Endothelial cell of umbilical vein (primary cell): ENCODE data around the gene PRMT1.

ENCODE experiments used
- CTCF ChIP-seq, 2 donors: IDR thresholded peaks; 1 replicate in 1 of 2; 2 replicates in 1 of 2; pipeline ENCODE4 v1.5.1; 2011; ENCODE audit warnings: low read length in 2 of 2, mild to moderate bottlenecking in 2 of 2, moderate library complexity in 2 of 2, control low read depth in 1 of 2, inconsistent platforms in 1 of 2, low read depth in 1 of 2; ENCODE audit not compliant: insufficient read depth in 1 of 2; ENCODE audit errors: extremely low read depth in 1 of 2
- EZH2 ChIP-seq: IDR thresholded peaks from 2 replicates; pipeline ENCODE4 v1.6.1; 2012; ENCODE audit warnings: borderline replicate concordance, low read depth, mild to moderate bottlenecking, moderate library complexity, low read length, inconsistent platforms; ENCODE audit not compliant: severe bottlenecking
- JUN ChIP-seq: IDR thresholded peaks from 2 replicates; pipeline ENCODE4 v1.6.1; 2011; ENCODE audit warnings: borderline replicate concordance, low read depth; ENCODE audit not compliant: insufficient read length, insufficient read depth
- MAX ChIP-seq: IDR thresholded peaks from 2 replicates; pipeline ENCODE4 v1.6.1; 2011; ENCODE audit not compliant: insufficient read depth, insufficient read length
- MYC ChIP-seq: IDR thresholded peaks from one replicate; pipeline ENCODE4 v1.6.1; 2011; ENCODE audit warnings: mild to moderate bottlenecking, low read depth, low read length
- POLR2A ChIP-seq: IDR thresholded peaks from 2 replicates; pipeline ENCODE4 v1.6.1; 2012; ENCODE audit warnings: low read depth, mild to moderate bottlenecking, control low read depth, low read length
- POLR2AphosphoS5 ChIP-seq: IDR thresholded peaks from 2 replicates; pipeline ENCODE4 v1.6.1; 2012; ENCODE audit warnings: low read depth, mild to moderate bottlenecking, control low read depth, low read length, moderate library complexity; ENCODE audit not compliant: insufficient read depth

- TF ChIP-seq CTCF (IDR thresholded peaks at IDR 0.05; ENCODE audit: extremely low read depth in 1 of 2, insufficient read depth in 1 of 2, low read depth in 1 of 2, low read length in 2 of 2): no peak
- no peak for TF ChIP-seq JUN
- TF ChIP-seq MAX: no peak
- TF ChIP-seq EZH2: no peak
- TF ChIP-seq POLR2A: no peak
- TF ChIP-seq POLR2AphosphoS5: no peak
- no peak for TF ChIP-seq MYC
Observed at GRCh38 chr19:49727217-49728030, 50.4 kb downstream of the PRMT1 start.
